Liver (tissue), 3 donors: ENCODE results near the gene RMP24.

Source experiments
- CTCF ChIP-seq: fragments of 150-350 bp; IDR thresholded peaks from 2 replicates; pipeline ENCODE4 v1.5.1; 2017; ENCODE audit warnings: improper control_type of control experiment, low read depth, low read length; ENCODE audit not compliant: missing input control
- EGR1 ChIP-seq, 2 donors: IDR thresholded peaks; 2 replicates each; pipeline ENCODE4 v1.6.1; 2016 to 2018; ENCODE audit warnings: antibody characterized with exemption in 2 of 2, low read depth in 2 of 2
- FOXA1 ChIP-seq: IDR thresholded peaks from 2 replicates; pipeline ENCODE4 v1.6.1; 2016; ENCODE audit warnings: antibody characterized with exemption
- MAX ChIP-seq: IDR thresholded peaks from 2 replicates; pipeline ENCODE4 v1.6.1; 2016; ENCODE audit warnings: antibody characterized with exemption
- REST ChIP-seq: IDR thresholded peaks from 2 replicates; pipeline ENCODE4 v1.6.1; 2016; ENCODE audit warnings: antibody characterized with exemption, mild to moderate bottlenecking
- SP1 ChIP-seq: IDR thresholded peaks from 2 replicates; pipeline ENCODE4 v1.6.1; 2018; ENCODE audit warnings: antibody characterized with exemption, mild to moderate bottlenecking
- TAF1 ChIP-seq: conservative IDR thresholded peaks from 2 replicates; pipeline ENCODE4 v1.6.1; 2016; ENCODE audit warnings: antibody characterized with exemption, mild to moderate bottlenecking
- YY1 ChIP-seq: IDR thresholded peaks from 2 replicates; pipeline ENCODE4 v1.6.1; 2016; ENCODE audit warnings: antibody characterized with exemption, mild to moderate bottlenecking
- ZBTB33 ChIP-seq: IDR thresholded peaks from 2 replicates; pipeline ENCODE4 v1.6.1; 2016; ENCODE audit warnings: antibody characterized with exemption
- TF ChIP-seq, protein P1 (sequence below): IDR thresholded peaks from 2 replicates; pipeline ENCODE4 v1.6.1; 2016; ENCODE audit warnings: antibody characterized with exemption
- donor health status: healthy.
- donor health status: healthy.

- TF ChIP-seq MAX (no peak), SP1 (no peak), CTCF (no peak), TAF1 (no peak), ZBTB33 (no peak), YY1 (no peak), REST (no peak), EGR1 (IDR thresholded peaks at IDR 0.05; ENCODE audit: low read depth in 2 of 2) (no peak), FOXA1 (no peak)
- TF ChIP-seq, protein P1, sequence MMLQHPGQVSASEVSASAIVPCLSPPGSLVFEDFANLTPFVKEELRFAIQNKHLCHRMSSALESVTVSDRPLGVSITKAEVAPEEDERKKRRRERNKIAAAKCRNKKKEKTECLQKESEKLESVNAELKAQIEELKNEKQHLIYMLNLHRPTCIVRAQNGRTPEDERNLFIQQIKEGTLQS, result no peak
These were observed 47.8 kb downstream of the RMP24 start for GRCh38 chr18:36020174-36020711.
